ELF-1 (cell line): ENCODE measurements around the gene NUMB.

Experiments
- DNase-seq: peaks from one replicate; pipeline ENCODE4 v3.0.0-alpha.2; 2016; ENCODE audit warnings: low read depth, low spot score

The NUMB gene

GRCh38 chr14:73261075-73261474, 197.3 kb downstream of the NUMB start:
- DNase-seq: no peak

DNA sequence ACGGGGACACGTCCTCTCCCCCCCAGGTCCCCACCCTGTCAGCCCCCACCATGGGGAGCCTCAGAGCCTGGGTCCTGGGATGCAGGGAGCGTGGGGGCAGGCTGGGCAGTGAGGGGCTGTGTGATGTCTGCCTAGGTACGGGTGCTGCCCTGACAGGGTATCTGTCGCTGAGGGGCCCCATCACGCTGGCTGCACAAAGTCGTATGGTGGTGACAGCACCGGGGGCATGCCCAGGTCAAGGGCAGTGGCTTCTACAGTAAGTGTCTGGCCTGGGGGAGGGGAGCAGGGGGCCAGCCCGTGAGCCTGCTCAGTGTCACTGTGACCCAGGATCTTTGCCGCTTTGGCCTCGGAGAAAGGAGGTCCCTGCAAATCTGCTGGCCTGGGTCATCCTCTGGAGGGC, 197.8 kb downstream of the NUMB start:
- DNase-seq: no peak

GRCh38 chr14:73259837-73260236, 198.5 kb downstream of the NUMB start:
- DNase-seq: no peak

DNA sequence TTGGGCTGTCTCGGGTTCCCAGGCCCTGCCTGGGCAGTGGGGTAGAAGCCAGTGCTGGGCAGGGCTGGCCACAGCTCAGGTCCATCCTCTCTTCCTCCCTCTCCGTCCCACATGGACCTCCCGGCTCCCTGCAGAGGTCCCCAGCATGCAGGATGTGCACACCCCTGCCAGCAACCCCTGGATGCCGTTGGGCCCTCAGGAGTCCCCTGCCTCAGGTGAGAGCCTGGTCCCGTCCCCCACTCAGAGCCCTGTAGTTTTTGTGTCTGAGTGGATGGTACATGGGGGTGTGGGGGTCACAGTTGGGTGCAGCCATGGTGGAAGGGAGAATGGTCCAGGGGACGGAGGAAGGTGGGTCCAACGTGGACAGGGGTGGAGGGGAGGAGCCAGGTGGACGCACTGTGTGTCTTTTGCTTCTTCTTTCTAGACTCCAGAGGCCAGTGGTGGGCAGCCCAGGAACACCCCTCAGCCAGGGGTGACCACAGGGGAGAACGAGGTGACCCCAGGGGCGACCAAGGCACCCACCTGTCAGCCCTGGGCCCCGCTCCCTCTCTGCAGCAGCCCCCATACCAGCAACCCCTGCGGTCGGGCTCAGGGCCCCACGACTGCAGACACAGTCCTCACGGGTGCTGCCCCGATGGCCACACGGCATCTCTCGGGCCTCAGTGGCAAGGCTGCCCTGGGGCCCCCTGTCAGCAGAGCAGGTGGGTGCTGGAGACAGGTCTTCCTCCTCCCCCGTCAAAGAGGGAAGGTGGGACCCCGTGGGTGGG, 199.3 kb downstream of the NUMB start:
- DNase-seq: no peak

DNA sequence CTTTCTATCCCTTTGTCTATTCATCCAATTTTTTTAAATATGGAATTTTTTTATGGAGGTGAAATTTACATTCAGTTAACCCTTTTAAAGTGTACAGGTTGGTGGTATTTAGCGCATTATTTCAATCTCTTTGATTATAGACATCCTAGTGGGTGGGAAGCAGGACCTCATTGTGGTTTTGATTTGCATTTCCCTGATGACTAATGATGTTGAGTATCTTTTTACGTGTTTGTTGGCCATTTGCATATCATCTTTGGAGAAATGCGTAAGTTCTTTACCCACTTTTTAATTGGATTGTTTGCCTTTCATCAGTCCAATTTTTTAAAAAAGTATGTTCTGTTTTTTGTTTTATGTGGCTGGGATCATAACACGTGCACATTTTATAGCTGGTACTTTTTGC, 200.3 kb downstream of the NUMB start:
- DNase-seq: no peak

DNA sequence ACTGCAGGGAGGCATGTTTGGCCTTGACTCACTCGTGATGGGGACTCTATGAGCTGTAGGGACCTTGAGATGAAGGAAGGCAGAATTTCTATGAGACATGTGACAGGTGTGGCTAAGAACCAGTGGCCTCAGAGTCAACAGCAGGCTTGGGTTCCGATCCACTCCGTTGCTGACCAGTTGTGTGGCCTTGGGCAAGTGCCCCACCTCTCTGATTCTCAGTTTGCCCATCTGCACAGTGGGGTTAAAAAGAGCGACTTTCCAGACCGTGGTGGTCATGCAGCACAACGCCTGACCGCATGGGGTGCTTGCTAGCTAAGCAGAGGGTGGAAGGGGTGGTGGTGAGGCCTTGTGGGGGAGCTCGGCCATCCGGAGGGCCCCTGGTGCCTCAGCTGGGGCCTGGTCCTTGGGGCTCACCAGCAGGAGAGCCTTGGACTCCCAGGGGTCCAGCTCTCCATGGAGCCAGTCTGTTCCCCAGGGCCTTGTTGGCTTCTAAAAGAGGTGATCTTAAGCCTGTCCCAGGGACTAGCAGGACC, 202.6 kb downstream of the NUMB start:
- no peak for DNase-seq

- no peak for DNase-seq
Observed at GRCh38 chr14:73255005-73255400, 203.3 kb downstream of the NUMB start.

GRCh38 chr14:73254247-73255004, 203.9 kb downstream of the NUMB start:
- DNase-seq: no peak

DNA sequence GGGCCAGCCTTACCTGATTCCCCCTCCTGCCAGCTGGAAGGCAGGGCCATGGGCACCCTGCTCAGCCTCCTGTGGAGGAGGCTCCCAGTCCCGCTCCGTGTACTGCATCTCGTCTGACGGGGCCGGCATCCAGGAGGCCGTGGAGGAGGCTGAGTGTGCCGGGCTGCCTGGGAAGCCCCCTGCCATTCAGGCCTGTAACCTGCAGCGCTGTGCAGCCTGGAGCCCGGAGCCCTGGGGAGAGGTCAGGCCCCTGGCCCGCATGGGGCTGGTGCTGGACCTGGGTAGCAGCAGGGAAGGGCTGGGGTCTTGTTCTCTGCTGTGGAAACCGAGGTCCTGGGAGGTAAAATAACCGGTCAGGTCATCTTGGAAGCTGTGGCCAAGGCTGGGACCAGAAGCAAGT, 204.6 kb downstream of the NUMB start:
- no peak for DNase-seq

DNA sequence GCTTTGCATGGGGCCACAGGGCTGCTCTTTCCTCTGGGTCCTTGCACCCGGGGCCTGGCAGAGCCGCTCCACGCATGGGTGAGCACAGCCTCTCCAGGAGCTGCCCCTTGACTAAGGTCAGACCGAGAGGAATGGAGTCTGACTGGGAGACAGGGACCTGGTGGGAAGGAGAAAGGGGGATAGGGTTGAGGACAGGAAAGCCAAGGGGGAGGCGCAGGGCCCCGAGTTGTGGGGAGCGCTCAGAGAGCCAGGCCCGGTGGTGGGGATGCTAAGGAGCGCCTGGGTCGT, 205.1 kb downstream of the NUMB start:
- no peak for DNase-seq

DNA sequence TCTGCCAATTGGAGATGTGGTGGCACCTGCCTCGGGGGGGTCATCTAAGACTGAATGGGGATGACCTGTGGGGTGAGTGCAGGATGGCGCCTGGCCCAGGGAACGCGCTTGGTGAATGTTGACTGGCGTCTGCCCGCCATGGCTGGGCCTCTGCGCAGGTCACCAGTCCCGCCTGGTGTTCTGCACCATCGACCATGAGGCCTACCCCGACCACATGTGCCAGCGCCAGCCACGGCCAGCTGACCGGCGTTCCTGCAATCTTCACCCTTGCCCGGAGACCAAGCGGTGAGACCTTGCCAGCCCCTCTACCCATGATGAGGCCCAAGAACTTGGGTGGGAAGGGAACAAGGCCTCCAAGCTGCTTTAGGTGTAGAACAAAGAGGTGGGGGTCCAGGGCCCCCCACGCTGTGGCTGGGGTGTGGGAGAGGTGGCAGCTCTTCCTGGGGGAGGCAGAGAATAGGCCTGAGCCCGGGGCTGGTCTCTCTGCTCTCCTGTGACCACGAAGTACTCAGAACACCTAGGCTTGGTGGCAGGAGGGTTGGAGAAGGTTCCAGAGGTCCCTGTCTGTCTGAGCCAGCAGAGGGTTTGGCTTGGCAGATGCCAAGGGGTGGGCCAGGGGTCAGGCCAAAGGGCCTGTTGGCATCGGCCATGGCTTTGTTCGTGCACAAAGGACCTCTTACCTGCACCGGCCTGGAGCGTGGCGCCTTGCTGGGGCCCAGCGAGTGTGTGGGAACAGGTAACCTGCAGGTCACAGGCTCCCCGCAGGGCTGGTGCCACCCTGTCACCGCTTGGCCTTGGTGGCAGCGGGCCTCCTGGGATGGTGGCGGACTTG, 205.6 kb downstream of the NUMB start:
- no peak for DNase-seq

DNA sequence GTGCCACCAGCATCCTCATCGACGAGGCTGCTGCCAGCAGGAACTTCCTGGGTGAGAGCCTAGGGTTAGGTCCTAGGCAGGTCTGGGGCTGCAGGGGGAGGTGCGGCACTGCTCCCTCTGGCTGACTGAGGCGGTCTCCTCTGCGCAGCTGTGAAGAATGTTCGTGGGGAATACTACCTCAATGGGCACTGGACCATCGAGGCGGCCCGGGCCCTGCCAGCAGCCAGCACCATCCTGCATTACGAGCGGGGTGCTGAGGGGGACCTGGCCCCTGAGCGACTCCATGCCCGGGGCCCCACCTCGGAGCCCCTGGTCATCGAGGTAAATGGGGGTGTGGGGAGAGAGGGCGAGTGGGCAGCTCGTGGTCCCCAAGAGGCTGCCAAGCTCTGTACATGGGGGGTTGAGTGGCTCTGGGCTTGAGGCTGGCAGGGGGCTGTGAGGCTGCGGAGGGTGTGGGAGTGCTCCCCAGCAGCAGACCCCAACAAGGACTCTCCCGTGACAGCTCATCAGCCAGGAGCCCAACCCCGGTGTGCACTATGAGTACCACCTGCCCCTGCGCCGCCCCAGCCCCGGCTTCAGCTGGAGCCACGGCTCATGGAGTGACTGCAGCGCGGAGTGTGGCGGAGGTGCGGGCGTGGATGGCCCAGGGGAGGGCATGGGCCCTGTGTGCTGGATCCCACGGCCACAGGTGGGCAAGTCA, 206.7 kb downstream of the NUMB start:
- no peak for DNase-seq

DNA sequence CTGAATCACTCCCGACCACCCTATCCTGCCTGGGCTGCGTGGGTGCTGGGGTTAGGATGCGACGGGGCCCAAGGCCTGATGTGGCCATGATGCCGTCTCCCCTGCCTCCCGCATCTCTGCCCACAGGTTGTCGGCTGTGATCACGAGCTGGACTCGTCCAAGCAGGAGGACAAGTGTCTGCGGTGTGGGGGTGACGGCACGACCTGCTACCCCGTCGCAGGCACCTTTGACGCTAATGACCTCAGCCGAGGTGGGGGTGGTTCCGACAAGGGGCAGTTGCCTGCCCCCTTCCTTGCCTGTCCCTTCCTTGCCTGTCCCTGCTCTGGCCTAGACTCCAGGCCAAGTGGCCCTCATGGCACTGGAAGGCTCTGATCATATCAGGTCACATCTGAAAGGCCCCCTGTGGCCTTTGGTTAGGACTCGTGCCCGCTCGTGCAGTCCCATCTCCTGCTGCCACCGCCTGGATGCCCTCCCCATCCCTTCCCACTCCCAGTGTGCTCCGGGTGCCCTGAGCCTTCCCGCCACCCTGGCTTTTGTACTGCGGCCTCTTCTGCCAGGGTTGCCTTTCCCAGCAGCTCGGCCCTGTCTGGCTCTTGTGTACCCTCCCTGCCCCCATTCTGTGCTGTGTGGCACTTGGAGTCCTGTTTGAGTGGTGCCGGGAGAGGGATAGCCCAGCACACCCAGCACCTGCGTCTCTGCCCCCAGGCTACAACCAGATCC, 207.4 kb downstream of the NUMB start:
- DNase-seq: no peak

GRCh38 chr14:73250317-73250713, 208.0 kb downstream of the NUMB start:
- DNase-seq: no peak

- DNase-seq: no peak
Observed at GRCh38 chr14:73249564-73250316, 208.6 kb downstream of the NUMB start.

DNA sequence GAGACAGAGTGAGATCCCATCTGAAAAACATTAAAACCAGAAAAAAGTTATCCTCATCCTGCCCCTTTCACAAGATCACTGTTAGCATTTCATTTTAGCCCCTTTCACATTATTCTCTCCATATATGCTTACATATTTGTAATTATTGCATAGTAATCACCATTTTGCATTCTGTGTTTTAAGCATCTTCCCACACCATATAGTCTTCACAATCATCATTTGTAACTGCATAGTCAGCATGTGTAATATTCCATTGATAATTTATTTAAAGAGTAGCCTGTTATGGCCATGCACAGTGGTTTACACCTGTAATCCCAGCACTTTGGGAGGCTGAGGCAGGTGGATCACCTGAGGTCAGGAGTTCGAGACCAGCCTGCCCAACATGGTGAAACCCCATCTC, 209.2 kb downstream of the NUMB start:
- no peak for DNase-seq

DNA sequence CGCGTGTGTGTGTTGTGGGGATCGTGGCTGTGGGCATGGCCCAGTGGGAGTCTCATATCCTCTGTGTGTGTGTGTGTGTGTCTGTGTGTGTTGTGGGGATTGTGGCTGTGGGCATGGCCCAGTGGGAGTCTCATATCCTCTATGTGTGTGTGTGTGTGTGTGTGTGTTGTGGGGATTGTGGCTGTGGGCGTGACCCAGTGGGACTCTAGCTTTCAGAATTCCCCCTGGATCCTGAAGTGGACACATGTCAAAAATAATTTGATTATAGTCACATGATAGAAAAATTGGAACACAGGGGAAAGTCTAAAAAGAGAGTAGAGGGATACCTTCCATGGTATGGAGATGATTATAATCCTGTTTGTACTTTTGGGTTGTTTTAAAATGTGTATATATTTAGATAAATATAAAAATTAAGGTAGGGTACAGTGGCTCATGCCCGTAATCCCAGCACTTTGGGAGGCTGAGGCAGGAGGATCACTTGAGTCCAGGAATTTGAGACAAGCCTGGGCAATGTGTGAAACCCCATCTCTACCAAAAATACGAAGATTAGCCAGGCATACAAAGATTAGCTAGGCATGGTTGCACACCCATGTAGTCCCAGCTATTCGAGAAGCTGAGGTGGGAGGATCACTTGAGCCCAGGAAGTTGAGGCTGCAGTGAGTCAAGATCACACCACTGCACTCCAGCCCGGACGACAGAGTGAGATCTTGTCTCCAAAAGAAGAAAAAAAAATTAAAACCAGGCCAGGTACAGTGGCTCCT, 210.1 kb downstream of the NUMB start:
- no peak for DNase-seq

DNA sequence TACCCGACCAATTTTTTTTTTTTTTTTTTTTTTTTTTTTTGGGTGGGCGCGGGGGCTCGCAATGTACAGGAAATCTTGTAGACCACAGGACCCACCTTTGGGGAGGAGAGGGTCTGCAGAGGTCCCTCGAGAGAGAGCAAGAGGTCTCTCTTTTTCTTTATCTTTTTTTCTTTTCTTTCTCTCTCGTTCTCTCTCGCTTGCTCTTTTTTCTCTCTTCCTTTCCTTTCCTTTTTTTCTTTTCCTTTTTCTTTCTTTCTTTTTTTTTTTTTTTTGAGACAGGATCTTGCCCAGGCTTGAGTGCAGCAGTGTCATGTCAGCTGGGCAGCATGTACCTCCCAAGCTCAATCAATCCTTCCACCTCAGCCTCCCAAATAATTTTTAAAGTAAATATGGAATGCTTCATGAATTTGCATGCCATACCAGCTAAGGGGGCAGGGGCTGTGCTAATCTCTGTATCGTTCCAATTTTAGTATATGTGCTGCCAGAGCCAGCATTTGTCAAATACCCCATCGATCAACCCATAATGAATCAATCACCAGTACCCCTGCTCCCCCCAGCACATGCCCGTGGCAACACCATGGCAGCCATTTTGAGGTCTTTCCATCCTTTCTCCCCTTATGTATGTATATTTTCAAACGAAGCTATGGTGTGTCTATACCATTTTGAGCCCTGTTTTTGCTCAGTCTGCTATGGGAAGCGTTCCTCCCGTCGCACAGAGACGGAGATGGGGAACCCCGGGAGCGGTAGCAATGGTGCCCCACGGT, 211.8 kb downstream of the NUMB start:
- DNase-seq: no peak
